Endothelial cell of umbilical vein (primary cell): ENCODE measurements around the gene WRAP73. TPM values are rescaled to one million over a fixed set of nuclear protein-coding genes. Genes with fewer than 3 reads are reported as not detected.

Experiments
- BruUV-seq: library from RNA; stranded (reverse); fragments of 400-500 nt; replicated peaks from 2 replicates; lab custom pipeline; 2021; lab: Mats Ljungman, UMichigan
- CTCF ChIA-PET: fragments of 300-600, 350-600 bp; sonication (Branson Sonifier 250); formaldehyde crosslinking; loops from one replicate; lab custom pipeline; 2021; ENCODE audit warnings: antibody characterized with exemption, inconsistent platforms; lab: Charles Lee
- POLR2A ChIA-PET: fragments of 300-600, 350-600 bp; sonication (Branson Sonifier 250); formaldehyde crosslinking; loops from one replicate; lab custom pipeline; 2021; ENCODE audit warnings: antibody characterized with exemption, inconsistent platforms; lab: Charles Lee
- DNase-seq: peaks from one replicate; pipeline ENCODE4 v3.0.0-alpha.2; 2011; ENCODE audit warnings: low read depth, low spot score
- FAIRE-seq: peaks from 2 replicates; lab custom pipeline; 2011; peaks lifted over from hg19 to GRCh38; lab: Jason Lieb, UNC
- H2AFZ ChIP-seq: 2 replicates; pipeline ENCODE4 v1.6.0; 2012; ENCODE audit warnings: low read depth, low read length, control low read depth, inconsistent platforms
- H3K27ac ChIP-seq: 2 replicates; pipeline ENCODE4 v1.5.1; 2011; ENCODE audit warnings: low read depth, mild to moderate bottlenecking, control low read depth, low read length, moderate library complexity; ENCODE audit not compliant: insufficient read depth
- H3K27me3 ChIP-seq, 2 experiments: 2 replicates each; pipeline versions ENCODE4 v1.6.0 to v1.6.1; 2011; ENCODE audit warnings: low read length in 2 of 2, mixed read lengths in 1 of 2; ENCODE audit not compliant: control insufficient read depth in 2 of 2, insufficient read depth in 2 of 2
- H3K36me3 ChIP-seq, 2 experiments: 2 replicates in 1 of 2; 3 replicates in 1 of 2; pipeline ENCODE4 v1.5.1; 2011; ENCODE audit warnings: low read length in 2 of 2, mild to moderate bottlenecking in 1 of 2, moderate library complexity in 1 of 2; ENCODE audit not compliant: control insufficient read depth in 2 of 2, insufficient read depth in 2 of 2; ENCODE audit errors: extremely low read depth in 1 of 2
- H3K4me1 ChIP-seq: 3 replicates; pipeline ENCODE4 v1.5.1; 2011; ENCODE audit warnings: mild to moderate bottlenecking, low read length; ENCODE audit not compliant: control insufficient read depth, insufficient read depth; ENCODE audit errors: extremely low read depth
- H3K4me2 ChIP-seq: 2 replicates; pipeline ENCODE4 v1.6.1; 2011; ENCODE audit warnings: low read length, control low read depth, mixed read lengths; ENCODE audit not compliant: insufficient read depth
- H3K4me3 ChIP-seq, 3 experiments: fragments of 200-600 bp in 1 of 3; sonication (generic), shearing (Covaris generic) in 1 of 3; replicated peaks in 1 of 3; 2 replicates each; pipeline ENCODE4 v1.5.1; 2011 to 2016; ENCODE audit warnings: control low read depth in 3 of 3, low read length in 3 of 3, mild to moderate bottlenecking in 2 of 3, inconsistent platforms in 1 of 3, low read depth in 1 of 3, moderate library complexity in 1 of 3; ENCODE audit not compliant: insufficient read depth in 1 of 3
- H3K79me2 ChIP-seq: 2 replicates; pipeline ENCODE4 v1.6.0; 2012; ENCODE audit warnings: low read length, inconsistent platforms; ENCODE audit not compliant: control insufficient read depth, insufficient read depth
- H3K9ac ChIP-seq: replicated peaks from 2 replicates; pipeline ENCODE3; 2011; ENCODE audit warnings: low read length, control low read depth; ENCODE audit not compliant: insufficient read depth; ENCODE audit errors: extremely low read depth
- H3K9me1 ChIP-seq: replicated peaks from 3 replicates; pipeline ENCODE4 v1.6.0; 2011; ENCODE audit warnings: mild to moderate bottlenecking, low read length; ENCODE audit not compliant: control insufficient read depth, insufficient read depth; ENCODE audit errors: extremely low read depth
- H3K9me3 ChIP-seq: replicated peaks from 2 replicates; pipeline ENCODE4 v1.5.1; 2012; ENCODE audit warnings: low read length, inconsistent platforms; ENCODE audit not compliant: control insufficient read depth, insufficient read depth
- H4K20me1 ChIP-seq: replicated peaks from 2 replicates; pipeline ENCODE3; 2011; ENCODE audit warnings: mild to moderate bottlenecking, low read length; ENCODE audit not compliant: control insufficient read depth, insufficient read depth; ENCODE audit errors: extremely low read depth
- EZH2 ChIP-seq: IDR thresholded peaks from 2 replicates; pipeline ENCODE4 v1.6.1; 2012; ENCODE audit warnings: borderline replicate concordance, low read depth, mild to moderate bottlenecking, moderate library complexity, low read length, inconsistent platforms; ENCODE audit not compliant: severe bottlenecking
- FOS ChIP-seq: IDR thresholded peaks from 2 replicates; pipeline ENCODE4 v1.6.1; 2011; ENCODE audit warnings: mild to moderate bottlenecking, low read length, moderate library complexity, borderline replicate concordance; ENCODE audit not compliant: insufficient read depth
- GATA2 ChIP-seq: IDR thresholded peaks from 2 replicates; pipeline ENCODE4 v1.7.0; 2011; ENCODE audit warnings: low read depth, mild to moderate bottlenecking, moderate library complexity, mixed read lengths, low read length; ENCODE audit not compliant: insufficient read length, insufficient read depth
- JUN ChIP-seq: IDR thresholded peaks from 2 replicates; pipeline ENCODE4 v1.6.1; 2011; ENCODE audit warnings: borderline replicate concordance, low read depth; ENCODE audit not compliant: insufficient read length, insufficient read depth
- MAX ChIP-seq: IDR thresholded peaks from 2 replicates; pipeline ENCODE4 v1.6.1; 2011; ENCODE audit not compliant: insufficient read depth, insufficient read length
- MYC ChIP-seq: IDR thresholded peaks from one replicate; pipeline ENCODE4 v1.6.1; 2011; ENCODE audit warnings: mild to moderate bottlenecking, low read depth, low read length
- POLR2A ChIP-seq: IDR thresholded peaks from 2 replicates; pipeline ENCODE4 v1.6.1; 2012; ENCODE audit warnings: low read depth, mild to moderate bottlenecking, control low read depth, low read length
- POLR2AphosphoS5 ChIP-seq: IDR thresholded peaks from 2 replicates; pipeline ENCODE4 v1.6.1; 2012; ENCODE audit warnings: low read depth, mild to moderate bottlenecking, control low read depth, low read length, moderate library complexity; ENCODE audit not compliant: insufficient read depth
- dilution Hi-C: fragments of 300-500 bp; cut with MboI; formaldehyde crosslinking; loops from one replicate; pipeline ENCODE4 v1.15.0; 2019; ENCODE audit warnings: low sequenced_read_pairs; ENCODE audit not compliant: extremely low pct_ligation_motif_present
- intact Hi-C: fragments of 100-400 bp; cut with micrococcal nuclease; formaldehyde crosslinking; loops from one replicate; pipeline ENCODE4 v1.10.0; 2022
- polyA plus RNA-seq, 4 experiments: library from polyadenylated mRNA; depleted of rRNA in 3 of 4; stranded (reverse) in 3 of 4; unstranded in 1 of 4; fragments of >200 nt; gene quantifications; 2 replicates each; pipeline versions ENCODE4 v1.2.1 to v1.2.3, GENCODE V29; 2011 to 2012; ENCODE audit warnings: missing spikeins in 1 of 4
- total RNA-seq: library from RNA; stranded (reverse); gene quantifications from 2 replicates; pipeline ENCODE4 v1.2.3, GENCODE V29; 2021
- TF ChIP-seq, protein P1 (sequence below), 2 donors: IDR thresholded peaks; 1 replicate in 1 of 2; 2 replicates in 1 of 2; pipeline ENCODE4 v1.5.1; 2011; ENCODE audit warnings: low read length in 2 of 2, mild to moderate bottlenecking in 2 of 2, moderate library complexity in 2 of 2, control low read depth in 1 of 2, inconsistent platforms in 1 of 2, low read depth in 1 of 2; ENCODE audit not compliant: insufficient read depth in 1 of 2; ENCODE audit errors: extremely low read depth in 1 of 2

Gene WRAP73
- total and polyA plus RNA-seq, 2 donors (not counting 3 experiments of a cell fraction or from before 2014, with no cell fraction given) = 23.0 to 50.7 TPM

DNA sequence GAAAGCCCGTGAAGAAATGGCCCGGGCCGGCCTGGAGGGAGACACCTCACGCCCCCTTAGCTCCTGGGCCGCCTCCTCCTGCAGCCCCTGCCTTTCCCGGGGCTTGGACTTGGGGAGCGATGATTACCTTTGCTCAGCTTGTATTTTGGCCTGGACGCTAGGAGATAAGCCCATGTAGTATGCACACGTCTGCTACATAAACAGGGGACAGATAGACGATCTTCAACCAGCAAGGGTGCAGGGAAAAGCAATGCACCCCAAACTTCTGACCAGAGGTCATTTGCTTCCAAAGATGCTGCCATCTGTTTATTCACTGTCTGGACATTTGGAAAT lies 3.3 kb upstream of the WRAP73 start:
- no peak overlapping the region for H3K4me2 ChIP-seq
- ChIA-PET POLR2A (no interaction called here), CTCF (interaction anchor here (1.0 kb wide), 1 partner anchor 200 kb away, joined by 3 read pairs; no protein-coding TSS in a partner anchor)
- no peak overlapping the region for H3K4me3 ChIP-seq
- no peaks in the 10 kb centered on the region for H3K9me3 ChIP-seq
- dilution Hi-C loops = no loop called here
- intact Hi-C loops = no loop called here
- BruUV-seq = no TSS peak
- no peak overlapping the region for H3K9ac ChIP-seq
- H3K79me2 ChIP-seq = peaks cover 4% of the 10 kb centered on the region
- peaks cover 8% of the 10 kb centered on the region for H3K4me1 ChIP-seq
- TF ChIP-seq GATA2 (no peak), MYC (no peak), MAX (no peak), POLR2AphosphoS5 (no peak), JUN (no peak), POLR2A (no peak), EZH2 (no peak), FOS (no peak)
- TF ChIP-seq, protein P1, sequence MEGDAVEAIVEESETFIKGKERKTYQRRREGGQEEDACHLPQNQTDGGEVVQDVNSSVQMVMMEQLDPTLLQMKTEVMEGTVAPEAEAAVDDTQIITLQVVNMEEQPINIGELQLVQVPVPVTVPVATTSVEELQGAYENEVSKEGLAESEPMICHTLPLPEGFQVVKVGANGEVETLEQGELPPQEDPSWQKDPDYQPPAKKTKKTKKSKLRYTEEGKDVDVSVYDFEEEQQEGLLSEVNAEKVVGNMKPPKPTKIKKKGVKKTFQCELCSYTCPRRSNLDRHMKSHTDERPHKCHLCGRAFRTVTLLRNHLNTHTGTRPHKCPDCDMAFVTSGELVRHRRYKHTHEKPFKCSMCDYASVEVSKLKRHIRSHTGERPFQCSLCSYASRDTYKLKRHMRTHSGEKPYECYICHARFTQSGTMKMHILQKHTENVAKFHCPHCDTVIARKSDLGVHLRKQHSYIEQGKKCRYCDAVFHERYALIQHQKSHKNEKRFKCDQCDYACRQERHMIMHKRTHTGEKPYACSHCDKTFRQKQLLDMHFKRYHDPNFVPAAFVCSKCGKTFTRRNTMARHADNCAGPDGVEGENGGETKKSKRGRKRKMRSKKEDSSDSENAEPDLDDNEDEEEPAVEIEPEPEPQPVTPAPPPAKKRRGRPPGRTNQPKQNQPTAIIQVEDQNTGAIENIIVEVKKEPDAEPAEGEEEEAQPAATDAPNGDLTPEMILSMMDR (IDR thresholded peaks at IDR 0.05; ENCODE audit: extremely low read depth in 1 of 2, insufficient read depth in 1 of 2, low read depth in 1 of 2, low read length in 2 of 2) = no peak
- DNase-seq = no peak
- no peaks in the 10 kb centered on the region for H4K20me1 ChIP-seq
- H3K27ac ChIP-seq = no peak overlapping the region
- no peaks in the 10 kb centered on the region for H3K9me1 ChIP-seq
- H3K36me3 ChIP-seq = no peaks in the 10 kb centered on the region
- peaks cover 27 to 51% of the 10 kb centered on the region in 2 experiments for H3K27me3 ChIP-seq
- no peak for FAIRE-seq
- no peak overlapping the region for H2AFZ ChIP-seq
